Measurements from ENCODE around the gene IFT122.
A peak's percentile ranks its signal among the peaks of the same experiment; 100 is the strongest.

DNA sequence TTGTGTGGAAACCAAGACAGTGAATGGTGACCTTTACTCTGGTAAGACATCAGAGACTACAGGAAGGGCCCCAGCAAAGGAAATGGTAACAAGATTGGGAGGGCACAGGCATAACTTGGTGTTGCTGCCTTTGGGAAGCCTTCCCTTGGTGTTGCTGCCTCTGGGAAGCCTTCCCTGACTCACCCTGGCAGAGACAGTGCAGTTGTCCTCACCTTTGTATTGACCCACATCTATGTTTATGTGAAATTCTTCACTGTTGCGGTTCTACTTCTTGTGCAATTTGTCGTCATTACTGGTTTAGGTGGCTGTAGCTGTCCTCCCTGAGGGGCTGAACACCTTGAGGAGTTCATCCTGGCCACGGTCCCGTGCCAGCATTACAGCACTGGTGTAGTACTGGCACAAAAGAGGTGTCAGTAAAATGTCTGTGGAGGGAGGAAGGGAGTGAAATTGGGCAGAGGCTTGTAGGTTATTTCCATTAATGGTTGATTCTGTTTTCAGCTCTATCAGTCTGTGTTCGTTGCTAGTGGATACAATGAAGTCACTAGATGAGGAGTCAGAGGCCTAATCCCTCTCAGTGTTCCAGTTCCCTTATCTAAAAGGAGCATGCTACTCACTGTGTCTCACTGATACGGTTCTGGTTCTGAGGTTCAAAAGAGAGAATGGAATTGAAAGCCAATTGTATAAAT, 21.6 kb downstream of the IFT122 start:
- TF ChIP-seq, protein P1, sequence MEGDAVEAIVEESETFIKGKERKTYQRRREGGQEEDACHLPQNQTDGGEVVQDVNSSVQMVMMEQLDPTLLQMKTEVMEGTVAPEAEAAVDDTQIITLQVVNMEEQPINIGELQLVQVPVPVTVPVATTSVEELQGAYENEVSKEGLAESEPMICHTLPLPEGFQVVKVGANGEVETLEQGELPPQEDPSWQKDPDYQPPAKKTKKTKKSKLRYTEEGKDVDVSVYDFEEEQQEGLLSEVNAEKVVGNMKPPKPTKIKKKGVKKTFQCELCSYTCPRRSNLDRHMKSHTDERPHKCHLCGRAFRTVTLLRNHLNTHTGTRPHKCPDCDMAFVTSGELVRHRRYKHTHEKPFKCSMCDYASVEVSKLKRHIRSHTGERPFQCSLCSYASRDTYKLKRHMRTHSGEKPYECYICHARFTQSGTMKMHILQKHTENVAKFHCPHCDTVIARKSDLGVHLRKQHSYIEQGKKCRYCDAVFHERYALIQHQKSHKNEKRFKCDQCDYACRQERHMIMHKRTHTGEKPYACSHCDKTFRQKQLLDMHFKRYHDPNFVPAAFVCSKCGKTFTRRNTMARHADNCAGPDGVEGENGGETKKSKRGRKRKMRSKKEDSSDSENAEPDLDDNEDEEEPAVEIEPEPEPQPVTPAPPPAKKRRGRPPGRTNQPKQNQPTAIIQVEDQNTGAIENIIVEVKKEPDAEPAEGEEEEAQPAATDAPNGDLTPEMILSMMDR (IDR thresholded peaks at IDR 0.05) = no peak
- peak in 1 of 3 donors; percentile 22 for TF ChIP-seq POLR2AphosphoS5 (IDR thresholded peaks at IDR 0.05)
